Gastroesophageal sphincter (tissue), 3 donors: ENCODE measurements around the gene CUTA.

Experiments
- CTCF ChIP-seq, 4 experiments: fragments of 200-600 bp in 2 of 4; fragments of 450-650 bp in 2 of 4; sonication (generic) in 1 of 4; IDR thresholded peaks; one replicate each; pipeline ENCODE4 v1.5.1; 2017 to 2019; ENCODE audit warnings: antibody characterized with exemption in 4 of 4, mild to moderate bottlenecking in 2 of 4, moderate library complexity in 2 of 4
- POLR2A ChIP-seq, 2 donors: fragments of 450-650 bp; IDR thresholded peaks; one replicate each; pipeline ENCODE4 v1.6.1; 2017; ENCODE audit warnings: antibody characterized with exemption in 2 of 2, mild to moderate bottlenecking in 2 of 2, moderate library complexity in 1 of 2

DNA sequence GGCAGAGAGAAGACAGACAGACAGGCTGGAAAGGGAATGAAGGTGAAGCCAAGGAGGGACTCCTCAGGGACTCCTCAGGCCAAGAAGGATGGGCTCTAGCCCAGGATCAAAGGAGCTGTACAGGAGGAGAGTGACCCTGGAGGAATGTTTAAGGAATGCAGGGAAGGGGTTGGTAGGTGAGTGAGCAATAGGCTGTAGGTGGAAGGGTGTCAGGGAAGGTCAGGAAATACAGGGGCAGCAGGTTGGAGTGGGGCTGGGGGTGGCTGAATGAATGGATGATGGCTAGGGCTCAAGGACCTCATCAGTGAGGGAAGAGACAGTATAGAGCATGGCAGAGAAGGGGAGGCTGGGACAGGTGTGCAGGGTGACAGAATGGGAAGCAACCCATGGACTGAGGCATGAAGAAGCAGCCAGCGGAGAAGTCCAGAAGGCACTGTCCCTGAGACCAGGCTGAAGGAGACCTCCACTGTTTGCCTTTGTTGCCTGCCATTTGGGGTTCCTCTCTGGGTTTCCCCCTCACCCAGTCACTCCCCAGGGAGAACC lies 15.2 kb upstream of the CUTA start:
- TF ChIP-seq POLR2A (IDR thresholded peaks at IDR 0.05) = no peak
- no peak for TF ChIP-seq CTCF (IDR thresholded peaks at IDR 0.05)
